SK-N-MC (cell line): ENCODE results near the gene RAB5A.
"Not testable (repeated sequence)": the region's sequence is repeated elsewhere in the genome, so short reads cannot be mapped to it uniquely, and the experiment has no call there.

ENCODE experiments used
- DNase-seq: peaks from one replicate; pipeline ENCODE4 v3.0.0-alpha.2; 2011; ENCODE audit warnings: low read depth, low spot score
- H3K27ac ChIP-seq: fragments of 200-600 bp; sonication (generic); 2 replicates; pipeline ENCODE4 v1.5.1; 2016; ENCODE audit warnings: mixed run types
- H3K36me3 ChIP-seq: fragments of 200-600 bp; sonication (generic); 2 replicates; pipeline ENCODE4 v1.6.1; 2017; ENCODE audit warnings: antibody characterized with exemption, low read length, mixed read lengths; ENCODE audit not compliant: insufficient read depth
- H3K4me3 ChIP-seq: fragments of 200-600 bp; sonication (generic); 2 replicates; pipeline ENCODE4 v1.5.1; 2016
- H3K9ac ChIP-seq: fragments of 200-600 bp; sonication (generic); 2 replicates; pipeline ENCODE4 v1.8.0; 2017; ENCODE audit warnings: mixed run types, mixed read lengths; ENCODE audit not compliant: insufficient read length
- H3K9me3 ChIP-seq: fragments of 200-600 bp; sonication (generic); 2 replicates; pipeline ENCODE4 v1.6.1; 2017; ENCODE audit warnings: low read depth, mild to moderate bottlenecking, antibody characterized with exemption, low read length, moderate library complexity, mixed read lengths
- EZH2 ChIP-seq: fragments of 200-600 bp; sonication (generic); IDR thresholded peaks from one replicate; pipeline ENCODE4 v1.6.1; 2017; ENCODE audit warnings: antibody characterized with exemption
- FOXP2 ChIP-seq: optimal IDR thresholded peaks from 2 replicates; pipeline ENCODE3; 2011; ENCODE audit warnings: mild to moderate bottlenecking, moderate library complexity; ENCODE audit not compliant: insufficient read depth; ENCODE audit errors: extremely low read length, control extremely low read depth
- POLR2AphosphoS5 ChIP-seq: IDR thresholded peaks from 2 replicates; pipeline ENCODE4 v1.6.1; 2012; ENCODE audit warnings: mild to moderate bottlenecking, low read depth, low read length, borderline replicate concordance

RAB5A gene

DNA sequence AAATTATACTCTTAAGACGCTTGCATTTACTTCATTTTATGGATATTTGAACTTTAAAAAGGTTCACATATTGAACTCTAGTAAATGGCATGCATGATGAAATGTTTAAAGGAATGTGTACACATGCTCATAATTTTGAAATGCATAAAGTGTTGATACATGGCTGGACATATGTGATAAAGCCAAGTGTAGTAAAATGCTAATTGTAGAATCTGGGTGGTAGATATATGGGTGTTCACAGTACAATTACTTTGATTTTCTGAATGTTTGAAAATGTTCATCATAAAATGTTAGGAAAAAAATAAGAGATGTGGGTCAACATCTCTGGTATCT is 8.6 kb upstream of the RAB5A start:
- H3K9me3 ChIP-seq: no peaks in the 10 kb centered on the region
- TF ChIP-seq EZH2: no peak
- no peak for TF ChIP-seq POLR2AphosphoS5
- no peak for TF ChIP-seq FOXP2
- no peak overlapping the region for H3K9ac ChIP-seq
- H3K4me3 ChIP-seq: no peak overlapping the region
- no peak overlapping the region for H3K27ac ChIP-seq
- no peak for DNase-seq
- no peaks in the 10 kb centered on the region for H3K36me3 ChIP-seq

DNA sequence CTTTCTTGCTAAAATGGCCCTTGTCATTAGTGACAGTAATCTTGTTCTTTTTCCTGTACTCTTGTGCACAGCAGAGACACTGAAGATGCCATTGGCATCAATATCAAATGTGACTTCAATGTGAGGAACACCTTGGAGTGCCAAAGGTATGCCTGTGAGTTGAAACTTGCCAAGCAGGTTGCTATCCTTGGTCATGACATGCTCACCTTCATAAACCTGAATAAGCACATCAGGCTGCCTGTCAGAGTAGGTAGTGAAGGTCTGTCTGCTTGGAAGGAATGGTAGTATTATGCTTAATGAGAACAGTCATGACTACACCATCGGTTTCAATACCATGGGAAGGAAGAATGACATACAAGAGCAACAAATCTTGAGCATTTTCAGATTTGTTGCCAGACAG is 6.3 kb upstream of the RAB5A start:
- TF ChIP-seq FOXP2 (no peak), POLR2AphosphoS5 (no peak), EZH2 (no peak)
- DNase-seq: no peak
- Histone ChIP-seq H3K9ac (no peak overlapping the region), H3K27ac (no peak overlapping the region), H3K36me3 (no peaks in the 10 kb centered on the region), H3K4me3 (no peak overlapping the region), H3K9me3 (no peaks in the 10 kb centered on the region)

DNA sequence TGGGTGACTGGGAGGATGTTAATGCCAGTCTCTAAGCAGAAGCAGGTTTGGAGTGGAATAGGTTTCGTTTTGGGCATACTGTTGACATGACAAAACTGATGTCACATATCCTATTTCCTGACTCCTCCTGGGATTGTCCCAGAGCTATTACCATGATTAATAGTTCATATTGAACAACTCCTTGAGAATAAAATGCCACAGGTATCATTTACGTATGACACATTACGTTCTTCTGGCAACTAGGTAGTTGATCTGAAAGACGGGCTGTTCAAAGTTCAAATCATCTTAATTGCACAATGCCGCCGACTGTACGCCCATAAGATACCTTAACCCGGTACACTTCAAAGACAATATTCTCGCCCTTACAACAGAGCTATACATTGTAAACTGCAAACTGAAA is 1.4 kb upstream of the RAB5A start:
- no peak for DNase-seq
- H3K27ac ChIP-seq: no peak overlapping the region

DNA sequence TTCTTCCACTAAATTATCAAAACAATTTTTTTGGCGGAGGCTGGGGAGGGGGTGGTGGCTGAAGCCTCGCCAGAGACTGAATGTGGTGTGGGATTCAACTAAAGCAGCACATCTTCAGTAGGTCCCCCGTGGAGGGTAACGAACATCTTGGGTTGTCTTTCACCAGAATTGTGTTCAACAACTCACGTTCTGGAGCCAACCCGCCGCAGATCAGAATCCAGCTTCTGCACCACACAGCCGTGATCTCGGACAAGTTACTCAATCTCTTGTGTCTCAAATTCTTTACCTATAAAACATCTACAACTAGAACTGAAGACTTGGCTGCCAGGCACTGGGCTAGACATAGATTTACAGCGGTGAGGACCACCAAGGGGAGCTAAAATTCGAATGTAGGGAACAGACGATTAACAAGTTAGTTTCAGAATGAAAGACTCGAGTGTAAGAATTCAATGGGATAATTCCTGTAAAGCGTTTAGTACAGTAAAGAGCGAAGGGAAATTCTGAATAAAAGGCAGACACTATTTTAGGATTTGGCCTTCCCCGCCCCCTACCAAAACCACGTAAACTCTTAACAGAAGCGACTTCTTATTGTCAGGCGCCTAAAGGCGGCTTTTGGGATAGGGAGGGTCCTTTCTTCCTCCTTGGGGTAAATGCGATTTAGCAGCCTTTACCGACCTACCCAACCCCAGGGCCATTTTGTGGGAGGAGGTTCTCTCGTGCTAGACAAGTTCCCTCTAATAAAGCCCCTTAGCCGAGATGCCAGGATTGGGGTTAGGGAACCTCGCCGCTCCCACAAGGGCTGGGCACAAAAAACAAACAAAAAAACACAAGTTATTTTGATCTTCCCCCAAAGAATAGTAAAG is 697 bp upstream of the RAB5A start:
- no peak for DNase-seq
- Histone ChIP-seq H3K36me3 (no peaks in the 10 kb centered on the region), H3K9me3 (no peaks in the 10 kb centered on the region), H3K27ac (peak overlapping the region; percentile 79; the same call in 1 of the 2 replicates), H3K9ac (peak overlapping the region; percentile 77), H3K4me3 (peak overlapping the region; percentile 81)
- TF ChIP-seq EZH2: no peak
- no peak for TF ChIP-seq POLR2AphosphoS5
- no peak for TF ChIP-seq FOXP2

More for the DNA sequence above, 1.4 kb upstream of the RAB5A start:
- TF ChIP-seq FOXP2 (no peak), EZH2 (no peak), POLR2AphosphoS5 (no peak)
- Histone ChIP-seq H3K4me3 (no peak overlapping the region), H3K9me3 (no peaks in the 10 kb centered on the region), H3K36me3 (no peaks in the 10 kb centered on the region), H3K9ac (no peak overlapping the region)

DNA sequence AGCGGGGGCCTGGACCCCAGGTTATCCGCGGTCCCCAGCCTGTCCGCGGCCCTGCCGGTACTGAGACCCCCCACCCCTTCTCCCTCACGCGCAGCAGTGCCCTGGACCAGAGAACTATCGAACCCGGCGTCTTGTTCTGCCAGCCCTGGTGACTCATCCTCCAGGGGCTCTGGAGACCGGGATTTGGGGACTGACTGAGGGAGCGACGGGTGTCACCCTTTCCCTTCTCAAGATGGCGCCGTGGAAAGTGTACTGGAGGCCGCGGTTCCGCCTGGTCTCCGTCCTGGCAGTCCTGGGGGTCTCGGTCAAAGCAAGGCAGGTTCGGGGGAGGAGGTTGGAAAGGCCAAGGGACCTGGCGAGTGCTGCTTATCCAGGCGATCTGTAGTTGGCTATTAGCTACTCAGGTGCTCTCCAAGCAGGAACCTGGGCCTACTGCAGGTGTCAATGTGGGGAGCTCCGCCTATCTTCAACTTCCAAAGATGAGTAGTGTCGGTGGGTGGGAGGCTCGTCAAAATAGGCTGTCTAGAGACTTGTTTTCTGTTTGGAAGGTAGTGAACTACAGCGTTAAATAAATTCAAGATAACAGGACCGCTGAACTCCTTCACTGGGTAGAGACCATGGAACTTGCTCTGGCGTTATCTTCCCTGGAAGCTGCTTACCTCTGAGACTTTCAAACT is 790 bp downstream of the RAB5A start:
- Histone ChIP-seq H3K4me3 (peak overlapping the region; percentile 81), H3K36me3 (no peaks in the 10 kb centered on the region), H3K9me3 (no peaks in the 10 kb centered on the region), H3K27ac (peak overlapping the region; percentile 79; the same call in 1 of the 2 replicates), H3K9ac (peak overlapping the region; percentile 81)
- no peak for DNase-seq
- TF ChIP-seq POLR2AphosphoS5 (no peak), FOXP2 (no peak), EZH2 (no peak)

DNA sequence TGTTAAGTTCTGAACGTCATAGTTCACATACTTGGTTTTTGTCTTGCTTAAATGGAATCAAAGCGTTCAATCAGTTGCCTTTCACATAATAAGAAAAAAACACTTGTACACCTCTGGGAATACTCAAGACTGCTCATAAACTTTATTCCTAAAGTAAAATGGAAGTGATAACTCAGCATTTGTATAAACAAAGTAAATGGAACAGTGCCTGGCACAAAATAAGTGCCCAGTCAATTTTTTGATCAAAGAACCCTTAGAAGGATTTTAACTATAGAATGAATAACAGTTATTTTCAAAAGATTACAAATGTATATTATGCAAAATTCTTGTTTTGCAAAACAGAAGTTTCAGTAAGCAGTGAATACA is 1.3 kb downstream of the RAB5A start:
- H3K36me3 ChIP-seq: no peaks in the 10 kb centered on the region
- no peak for TF ChIP-seq EZH2
- TF ChIP-seq POLR2AphosphoS5: no peak
- TF ChIP-seq FOXP2: no peak
- no peak overlapping the region for H3K27ac ChIP-seq
- peak overlapping the region; percentile 81 for H3K9ac ChIP-seq
- peak overlapping the region; percentile 81 for H3K4me3 ChIP-seq
- DNase-seq: no peak
- no peaks in the 10 kb centered on the region for H3K9me3 ChIP-seq

DNA sequence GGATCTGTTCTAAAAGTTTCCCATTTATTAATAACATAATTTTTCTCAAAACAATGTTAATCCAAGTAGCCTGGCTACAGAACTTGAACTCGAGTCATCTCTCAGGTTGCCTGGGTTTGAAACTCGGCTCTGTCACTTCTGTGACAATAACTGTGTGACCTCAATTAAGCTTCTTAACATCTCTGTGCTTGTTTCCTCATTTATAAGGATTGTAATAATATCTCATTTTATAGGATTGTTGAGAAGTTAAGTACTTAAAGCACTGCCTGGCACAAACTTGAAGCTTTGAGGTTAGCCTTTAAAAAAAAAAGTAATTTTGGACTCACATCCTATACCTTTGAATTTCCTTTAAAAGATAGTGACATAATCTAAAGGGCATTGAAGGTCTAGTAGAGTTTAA is 3.4 kb downstream of the RAB5A start:
- DNase-seq: no peak
- no peak for TF ChIP-seq POLR2AphosphoS5
- TF ChIP-seq EZH2: no peak
- no peak for TF ChIP-seq FOXP2
- no peaks in the 10 kb centered on the region; the same call in 1 of the 2 replicates for H3K36me3 ChIP-seq
- no peak overlapping the region for H3K9ac ChIP-seq
- no peaks in the 10 kb centered on the region for H3K9me3 ChIP-seq
- no peak overlapping the region for H3K27ac ChIP-seq
- H3K4me3 ChIP-seq: no peak overlapping the region

DNA sequence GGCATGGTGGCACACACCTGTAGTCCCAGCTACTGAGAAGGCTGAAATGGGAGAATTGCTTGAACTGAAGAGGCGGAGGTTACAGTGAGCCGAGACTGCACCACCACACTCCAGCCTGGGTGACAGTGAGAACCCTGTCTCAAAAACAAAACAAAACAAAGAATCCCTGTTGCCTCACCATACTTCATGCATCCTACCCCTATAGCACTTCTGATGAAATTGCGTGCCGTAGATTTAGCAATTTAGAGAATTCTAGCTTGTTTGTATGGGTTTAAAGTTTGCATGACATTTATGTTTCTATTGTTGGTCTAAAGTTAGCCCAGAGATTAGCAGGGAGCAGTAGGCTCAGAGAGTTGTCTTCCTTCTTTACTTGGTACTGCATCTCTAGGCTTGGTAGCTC is 7.8 kb downstream of the RAB5A start:
- TF ChIP-seq EZH2 (no peak), FOXP2 (no peak), POLR2AphosphoS5 (no peak)
- no peak overlapping the region for H3K27ac ChIP-seq
- no peak overlapping the region for H3K9ac ChIP-seq
- H3K9me3 ChIP-seq: no peaks in the 10 kb centered on the region
- no peak overlapping the region for H3K4me3 ChIP-seq
- DNase-seq: no peak
- no peaks in the 10 kb centered on the region; the same call in 1 of the 2 replicates for H3K36me3 ChIP-seq

DNA sequence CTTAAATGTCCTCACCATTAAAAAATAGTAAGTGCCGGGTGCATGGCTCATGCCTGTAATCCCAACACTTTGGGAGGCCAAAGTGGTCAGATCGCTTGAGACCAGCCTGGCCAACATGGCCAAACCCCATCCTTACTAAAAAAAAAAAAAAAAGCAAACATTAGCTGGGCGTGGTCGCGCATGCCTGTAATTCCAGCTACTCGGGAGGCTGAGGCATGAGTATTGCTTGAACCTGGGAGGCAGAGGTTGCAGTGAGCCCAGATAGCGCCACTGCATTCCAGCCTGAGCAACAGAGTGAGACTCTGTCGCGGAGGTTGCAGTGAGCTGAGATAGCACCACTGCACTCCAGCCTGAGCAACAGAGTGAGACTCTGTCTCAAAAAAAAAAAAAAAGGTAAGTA is 10.5 kb downstream of the RAB5A start:
- not testable (repeated sequence) for H3K9me3 ChIP-seq, H3K9ac ChIP-seq, DNase-seq, H3K36me3 ChIP-seq, H3K4me3 ChIP-seq, H3K27ac ChIP-seq
